ENCODE measurements around the gene POC5. TPM values are rescaled to one million over a fixed set of nuclear protein-coding genes. Genes with fewer than 3 reads are reported as not detected.

The POC5 gene
- total and polyA plus RNA-seq, 11 donors: 3.4 to 6.7 (median 4.8) TPM

GRCh38 chr5:75659791-75660450 is 57.3 kb downstream of the POC5 start:
- TF ChIP-seq, protein P1, sequence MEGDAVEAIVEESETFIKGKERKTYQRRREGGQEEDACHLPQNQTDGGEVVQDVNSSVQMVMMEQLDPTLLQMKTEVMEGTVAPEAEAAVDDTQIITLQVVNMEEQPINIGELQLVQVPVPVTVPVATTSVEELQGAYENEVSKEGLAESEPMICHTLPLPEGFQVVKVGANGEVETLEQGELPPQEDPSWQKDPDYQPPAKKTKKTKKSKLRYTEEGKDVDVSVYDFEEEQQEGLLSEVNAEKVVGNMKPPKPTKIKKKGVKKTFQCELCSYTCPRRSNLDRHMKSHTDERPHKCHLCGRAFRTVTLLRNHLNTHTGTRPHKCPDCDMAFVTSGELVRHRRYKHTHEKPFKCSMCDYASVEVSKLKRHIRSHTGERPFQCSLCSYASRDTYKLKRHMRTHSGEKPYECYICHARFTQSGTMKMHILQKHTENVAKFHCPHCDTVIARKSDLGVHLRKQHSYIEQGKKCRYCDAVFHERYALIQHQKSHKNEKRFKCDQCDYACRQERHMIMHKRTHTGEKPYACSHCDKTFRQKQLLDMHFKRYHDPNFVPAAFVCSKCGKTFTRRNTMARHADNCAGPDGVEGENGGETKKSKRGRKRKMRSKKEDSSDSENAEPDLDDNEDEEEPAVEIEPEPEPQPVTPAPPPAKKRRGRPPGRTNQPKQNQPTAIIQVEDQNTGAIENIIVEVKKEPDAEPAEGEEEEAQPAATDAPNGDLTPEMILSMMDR (IDR thresholded peaks at IDR 0.05): no peak
- no peak for TF ChIP-seq POLR2A (IDR thresholded peaks at IDR 0.05)
- Histone ChIP-seq H3K4me1 (peaks cover 0 to 8% (median 0%) of the 10 kb centered on the region in 12 donors), H3K4me3 (no peak overlapping the region), H3K27me3 (no peaks in the 10 kb centered on the region), H3K27ac (peak overlapping the region in 1 of 12 donors; percentile 65), H3K9me3 (no peaks in the 10 kb centered on the region), H3K36me3 (no peaks in the 10 kb centered on the region)
- no peak for ATAC-seq
- no peak for DNase-seq
- WGBS, 4 donors: 89 to 96% (median 93%) methylated on average over 3 of the region's 3 CpGs
- intact Hi-C loops (cut with DNase I): loop anchor here in 2 of 10 donors (10.0 kb wide), 2 partner anchors 55 to 165 kb away; no protein-coding TSS in a partner anchor

GRCh38 chr5:75656311-75657003 is 60.8 kb downstream of the POC5 start:
- Histone ChIP-seq H3K9me3 (no peaks in the 10 kb centered on the region), H3K4me3 (peak overlapping the region in 10 of 12 donors; percentile 9 to 64 (median 44)), H3K36me3 (no peaks in the 10 kb centered on the region), H3K27me3 (no peaks in the 10 kb centered on the region), H3K4me1 (peaks cover 0 to 14% (median 0%) of the 10 kb centered on the region in 12 donors), H3K27ac (peak overlapping the region in 4 of 12 donors; percentile 32 to 67 (median 37))
- TF ChIP-seq, protein P1 (IDR thresholded peaks at IDR 0.05): no peak
- TF ChIP-seq POLR2A (IDR thresholded peaks at IDR 0.05): no peak
- DNase-seq (peak in 1 of 5 donors; percentile 39), ATAC-seq (peak in 2 of 4 donors; percentile 46 to 57)
- intact Hi-C loops (cut with DNase I): loop anchor here in 1 of 10 donors (10.0 kb wide), 1 partner anchor 162 kb away; no protein-coding TSS in a partner anchor
- WGBS, 4 donors: 50 to 67% (median 55%) methylated on average over 9 of the region's 9 CpGs

GRCh38 chr5:75654693-75655295 is 62.4 kb downstream of the POC5 start:
- ATAC-seq: peak; percentile 82 to 96 (median 90)
- Histone ChIP-seq H3K36me3 (no peaks in the 10 kb centered on the region), H3K27ac (peak overlapping the region in 1 of 12 donors; percentile 5), H3K9me3 (no peaks in the 10 kb centered on the region), H3K4me3 (no peak overlapping the region), H3K27me3 (no peaks in the 10 kb centered on the region), H3K4me1 (peaks cover 0 to 14% (median 0%) of the 10 kb centered on the region in 12 donors)
- intact Hi-C loops (cut with DNase I): loop anchor here in 1 of 10 donors (10.0 kb wide), 1 partner anchor 160 kb away; no protein-coding TSS in a partner anchor
- WGBS, 4 donors: 42 to 52% (median 46%) methylated on average over 19 of the region's 19 CpGs
- no peak for TF ChIP-seq POLR2A (IDR thresholded peaks at IDR 0.05)
- TF ChIP-seq, protein P1 (IDR thresholded peaks at IDR 0.05): no peak
- DNase-seq: peak in 4 of 5 donors; percentile 49 to 77 (median 51)
